Measurements from ENCODE around the gene PELI1. TPM values are rescaled to one million over a fixed set of nuclear protein-coding genes. Genes with fewer than 3 reads are reported as not detected.

The PELI1 gene
- total and polyA plus RNA-seq, 2 donors (not counting 1 experiment from before 2014, with no cell fraction given), result 5.9 to 7.7 TPM

DNA sequence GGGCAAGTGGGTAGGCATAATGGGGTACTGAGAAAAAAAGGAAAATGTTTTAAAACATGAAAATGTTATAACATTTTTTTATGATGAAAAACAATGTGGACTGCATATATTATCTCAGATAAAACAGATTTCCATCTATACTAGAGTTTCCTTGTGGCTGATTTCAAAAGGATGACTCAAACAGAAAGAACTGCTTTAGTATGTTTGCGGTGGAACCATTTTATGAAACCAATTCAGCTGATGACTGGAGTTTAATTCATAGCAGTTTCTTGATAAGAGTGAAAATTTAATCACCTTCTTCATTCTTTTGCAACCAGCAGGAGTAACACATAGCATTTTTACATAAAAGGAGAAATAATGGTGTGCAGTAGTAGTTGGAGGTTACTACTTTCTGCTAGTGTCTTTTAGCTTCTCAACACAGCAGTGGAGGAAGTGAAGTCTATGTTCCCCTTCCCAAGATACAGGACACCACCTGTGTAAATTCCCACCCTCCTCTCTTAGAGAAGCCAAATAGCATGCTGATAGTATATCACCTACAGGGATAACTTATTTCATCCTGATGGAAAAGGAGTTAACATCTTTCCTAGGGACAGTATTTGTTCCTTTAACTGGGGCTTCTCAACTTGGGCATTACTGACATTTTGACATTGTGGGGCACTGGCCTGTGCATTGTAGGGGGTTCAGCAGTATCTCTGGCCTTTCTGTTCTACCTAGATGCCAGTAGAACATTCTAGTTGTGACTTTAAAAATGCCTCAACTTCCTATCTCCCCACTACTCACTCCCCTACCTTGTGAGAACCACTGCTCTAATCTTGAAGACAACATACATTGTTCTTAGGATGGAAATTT is 29.9 kb downstream of the PELI1 start:
- Histone ChIP-seq H3K27ac (ENCODE audit: insufficient read depth, low read length) (no peak overlapping the region), H3K36me3 (ENCODE audit: control insufficient read depth, insufficient read depth, low read length) (no peaks in the 10 kb centered on the region), H3K79me2 (ENCODE audit: control insufficient read depth, insufficient read depth, low read length) (no peaks in the 10 kb centered on the region), H4K20me1 (ENCODE audit: control insufficient read depth, extremely low read depth, insufficient read depth, low read length) (no peaks in the 10 kb centered on the region), H3K9ac (ENCODE audit: insufficient read depth, low read length) (no peak overlapping the region), H3K27me3 (ENCODE audit: control insufficient read depth, insufficient read depth, low read length) (no peaks in the 10 kb centered on the region), H3K4me1 (ENCODE audit: control insufficient read depth, extremely low read depth, insufficient read depth, low read length) (peaks cover 7% of the 10 kb centered on the region), H3K4me2 (ENCODE audit: extremely low read depth, insufficient read depth, low read length) (peak overlapping the region; percentile 66), H3K4me3 (replicated peaks in 1 of 4; ENCODE audit: control extremely low read depth in 1 of 4, insufficient read depth in 1 of 4, low read depth in 3 of 4, low read length in 4 of 4) (no peak overlapping the region), H2AFZ (ENCODE audit: low read length) (no peak overlapping the region), H3K9me3 (ENCODE audit: control insufficient read depth, insufficient read depth, low read depth, low read length) (no peaks in the 10 kb centered on the region)
- TF ChIP-seq, protein P1, sequence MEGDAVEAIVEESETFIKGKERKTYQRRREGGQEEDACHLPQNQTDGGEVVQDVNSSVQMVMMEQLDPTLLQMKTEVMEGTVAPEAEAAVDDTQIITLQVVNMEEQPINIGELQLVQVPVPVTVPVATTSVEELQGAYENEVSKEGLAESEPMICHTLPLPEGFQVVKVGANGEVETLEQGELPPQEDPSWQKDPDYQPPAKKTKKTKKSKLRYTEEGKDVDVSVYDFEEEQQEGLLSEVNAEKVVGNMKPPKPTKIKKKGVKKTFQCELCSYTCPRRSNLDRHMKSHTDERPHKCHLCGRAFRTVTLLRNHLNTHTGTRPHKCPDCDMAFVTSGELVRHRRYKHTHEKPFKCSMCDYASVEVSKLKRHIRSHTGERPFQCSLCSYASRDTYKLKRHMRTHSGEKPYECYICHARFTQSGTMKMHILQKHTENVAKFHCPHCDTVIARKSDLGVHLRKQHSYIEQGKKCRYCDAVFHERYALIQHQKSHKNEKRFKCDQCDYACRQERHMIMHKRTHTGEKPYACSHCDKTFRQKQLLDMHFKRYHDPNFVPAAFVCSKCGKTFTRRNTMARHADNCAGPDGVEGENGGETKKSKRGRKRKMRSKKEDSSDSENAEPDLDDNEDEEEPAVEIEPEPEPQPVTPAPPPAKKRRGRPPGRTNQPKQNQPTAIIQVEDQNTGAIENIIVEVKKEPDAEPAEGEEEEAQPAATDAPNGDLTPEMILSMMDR (conservative IDR thresholded peaks at IDR 0.05 in 1 of 2, IDR thresholded peaks at IDR 0.05 in 1 of 2; ENCODE audit: low read depth in 1 of 2, low read length in 2 of 2), result no peak
- no peak for TF ChIP-seq EZH2 (IDR thresholded peaks at IDR 0.05; ENCODE audit: low read length, missing control alignments)
- peak; percentile 74 to 94 for DNase-seq (ENCODE audit: low read depth in 2 of 2)

DNA sequence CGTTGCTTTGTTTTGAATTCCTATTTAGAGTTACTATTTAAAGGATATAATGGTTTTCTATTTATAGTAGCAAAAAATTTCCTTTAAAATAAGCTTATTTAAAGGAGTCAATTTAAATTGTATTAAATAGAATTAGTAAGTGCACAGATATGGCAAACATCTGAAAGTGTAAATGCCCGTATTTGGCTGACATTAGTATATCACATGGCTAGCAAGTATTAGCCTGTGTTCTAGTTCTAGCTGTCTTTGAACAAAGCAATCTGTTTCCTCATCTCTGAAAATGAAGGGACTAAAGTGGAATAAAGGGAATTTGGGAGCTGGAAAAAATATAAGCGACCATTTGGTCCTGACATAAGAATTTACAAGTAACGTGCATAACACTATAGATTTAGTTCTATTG is 32.2 kb downstream of the PELI1 start:
- Histone ChIP-seq H3K4me3 (replicated peaks in 1 of 4; ENCODE audit: control extremely low read depth in 1 of 4, insufficient read depth in 1 of 4, low read depth in 3 of 4, low read length in 4 of 4) (no peak overlapping the region), H3K4me2 (ENCODE audit: extremely low read depth, insufficient read depth, low read length) (no peak overlapping the region), H2AFZ (ENCODE audit: low read length) (no peak overlapping the region), H3K79me2 (ENCODE audit: control insufficient read depth, insufficient read depth, low read length) (no peaks in the 10 kb centered on the region), H3K27me3 (ENCODE audit: control insufficient read depth, insufficient read depth, low read length) (no peaks in the 10 kb centered on the region), H3K36me3 (ENCODE audit: control insufficient read depth, insufficient read depth, low read length) (no peaks in the 10 kb centered on the region), H3K27ac (ENCODE audit: insufficient read depth, low read length) (no peak overlapping the region), H3K9ac (ENCODE audit: insufficient read depth, low read length) (no peak overlapping the region), H3K9me3 (ENCODE audit: control insufficient read depth, insufficient read depth, low read depth, low read length) (no peaks in the 10 kb centered on the region), H4K20me1 (ENCODE audit: control insufficient read depth, extremely low read depth, insufficient read depth, low read length) (no peaks in the 10 kb centered on the region), H3K4me1 (ENCODE audit: control insufficient read depth, extremely low read depth, insufficient read depth, low read length) (peaks cover 7% of the 10 kb centered on the region)
- DNase-seq (ENCODE audit: low read depth in 2 of 2), result peak in 1 of 2 donors; percentile 34
- TF ChIP-seq, protein P1 (conservative IDR thresholded peaks at IDR 0.05 in 1 of 2, IDR thresholded peaks at IDR 0.05 in 1 of 2; ENCODE audit: low read depth in 1 of 2, low read length in 2 of 2), result no peak
- no peak for TF ChIP-seq EZH2 (IDR thresholded peaks at IDR 0.05; ENCODE audit: low read length, missing control alignments)

DNA sequence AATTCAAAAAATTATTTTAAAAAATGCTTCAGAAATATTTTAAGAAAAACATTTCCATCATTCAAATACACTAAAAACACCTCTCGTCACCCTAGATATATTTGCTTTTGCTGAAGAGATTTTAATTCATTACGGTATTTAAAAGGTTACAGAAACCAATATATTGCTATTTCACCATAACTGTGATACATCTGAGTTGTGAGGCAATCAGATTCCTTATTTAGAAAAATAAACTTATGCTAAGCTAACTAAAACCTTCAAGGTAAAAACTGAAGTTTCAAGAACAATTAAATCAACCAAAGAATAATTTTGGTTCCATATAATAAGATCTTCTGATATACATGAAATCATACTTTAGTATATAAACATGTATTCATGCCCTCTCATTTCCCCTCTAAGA is 32.8 kb downstream of the PELI1 start:
- Histone ChIP-seq H3K36me3 (ENCODE audit: control insufficient read depth, insufficient read depth, low read length) (no peaks in the 10 kb centered on the region), H2AFZ (ENCODE audit: low read length) (no peak overlapping the region)
- TF ChIP-seq, protein P1 (conservative IDR thresholded peaks at IDR 0.05 in 1 of 2, IDR thresholded peaks at IDR 0.05 in 1 of 2; ENCODE audit: low read depth in 1 of 2, low read length in 2 of 2), result no peak
- TF ChIP-seq EZH2 (IDR thresholded peaks at IDR 0.05; ENCODE audit: low read length, missing control alignments), result no peak

More for the DNA sequence above, 32.8 kb downstream of the PELI1 start:
- Histone ChIP-seq H3K4me2 (ENCODE audit: extremely low read depth, insufficient read depth, low read length) (no peak overlapping the region), H3K4me1 (ENCODE audit: control insufficient read depth, extremely low read depth, insufficient read depth, low read length) (peaks cover 7% of the 10 kb centered on the region), H3K9me3 (ENCODE audit: control insufficient read depth, insufficient read depth, low read depth, low read length) (no peaks in the 10 kb centered on the region), H3K9ac (ENCODE audit: insufficient read depth, low read length) (no peak overlapping the region), H3K79me2 (ENCODE audit: control insufficient read depth, insufficient read depth, low read length) (no peaks in the 10 kb centered on the region), H3K27me3 (ENCODE audit: control insufficient read depth, insufficient read depth, low read length) (no peaks in the 10 kb centered on the region), H3K4me3 (replicated peaks in 1 of 4; ENCODE audit: control extremely low read depth in 1 of 4, insufficient read depth in 1 of 4, low read depth in 3 of 4, low read length in 4 of 4) (no peak overlapping the region), H4K20me1 (ENCODE audit: control insufficient read depth, extremely low read depth, insufficient read depth, low read length) (no peaks in the 10 kb centered on the region), H3K27ac (ENCODE audit: insufficient read depth, low read length) (no peak overlapping the region)
- DNase-seq (ENCODE audit: low read depth in 2 of 2), result peak in 1 of 2 donors; percentile 18

All from fibroblast of lung (primary cell).